ENCODE results near the gene CCNT2. TPM values are rescaled to one million over a fixed set of nuclear protein-coding genes. Genes with fewer than 3 reads are reported as not detected.
"Not testable (repeated sequence)": the region's sequence is repeated elsewhere in the genome, so short reads cannot be mapped to it uniquely, and the experiment has no call there.

Gene CCNT2
- polyA plus RNA-seq, 1 of the 3 experiments (the other 2 are of a cell fraction): 5.3 TPM

DNA sequence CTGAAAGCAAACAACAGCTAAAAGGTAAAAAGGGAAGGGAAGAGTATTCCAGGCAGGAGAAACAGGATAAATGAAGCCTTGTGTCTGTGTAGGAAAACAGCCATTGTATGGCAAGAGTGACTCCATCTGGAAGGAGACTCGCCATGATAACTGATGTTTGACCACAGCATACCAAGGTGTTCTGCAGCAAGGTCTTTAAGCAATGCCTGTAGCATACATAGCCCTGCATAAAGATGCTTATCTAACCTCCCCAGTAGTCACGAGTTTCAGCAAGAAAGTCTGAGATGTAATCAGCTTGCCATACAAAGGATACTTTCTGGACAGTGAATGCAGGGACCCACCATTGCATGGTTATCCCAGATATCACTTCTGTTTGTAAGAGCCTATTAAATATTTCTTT is 11.9 kb upstream of the CCNT2 start:
- H3K9me3 ChIP-seq: no peaks in the 10 kb centered on the region
- H3F3A ChIP-seq (replicated peaks; ENCODE audit: insufficient read depth): no peaks in the 10 kb centered on the region
- H3K9me2 ChIP-seq: no peaks in the 10 kb centered on the region
- H3K4me2 ChIP-seq: no peak overlapping the region
- DNase-seq: no peak
- H3K9ac ChIP-seq: no peak overlapping the region
- 32% methylated on average over 2 of the region's 2 CpGs for WGBS (ENCODE audit: low lambda C conversion rate)
- TF ChIP-seq, protein P1, sequence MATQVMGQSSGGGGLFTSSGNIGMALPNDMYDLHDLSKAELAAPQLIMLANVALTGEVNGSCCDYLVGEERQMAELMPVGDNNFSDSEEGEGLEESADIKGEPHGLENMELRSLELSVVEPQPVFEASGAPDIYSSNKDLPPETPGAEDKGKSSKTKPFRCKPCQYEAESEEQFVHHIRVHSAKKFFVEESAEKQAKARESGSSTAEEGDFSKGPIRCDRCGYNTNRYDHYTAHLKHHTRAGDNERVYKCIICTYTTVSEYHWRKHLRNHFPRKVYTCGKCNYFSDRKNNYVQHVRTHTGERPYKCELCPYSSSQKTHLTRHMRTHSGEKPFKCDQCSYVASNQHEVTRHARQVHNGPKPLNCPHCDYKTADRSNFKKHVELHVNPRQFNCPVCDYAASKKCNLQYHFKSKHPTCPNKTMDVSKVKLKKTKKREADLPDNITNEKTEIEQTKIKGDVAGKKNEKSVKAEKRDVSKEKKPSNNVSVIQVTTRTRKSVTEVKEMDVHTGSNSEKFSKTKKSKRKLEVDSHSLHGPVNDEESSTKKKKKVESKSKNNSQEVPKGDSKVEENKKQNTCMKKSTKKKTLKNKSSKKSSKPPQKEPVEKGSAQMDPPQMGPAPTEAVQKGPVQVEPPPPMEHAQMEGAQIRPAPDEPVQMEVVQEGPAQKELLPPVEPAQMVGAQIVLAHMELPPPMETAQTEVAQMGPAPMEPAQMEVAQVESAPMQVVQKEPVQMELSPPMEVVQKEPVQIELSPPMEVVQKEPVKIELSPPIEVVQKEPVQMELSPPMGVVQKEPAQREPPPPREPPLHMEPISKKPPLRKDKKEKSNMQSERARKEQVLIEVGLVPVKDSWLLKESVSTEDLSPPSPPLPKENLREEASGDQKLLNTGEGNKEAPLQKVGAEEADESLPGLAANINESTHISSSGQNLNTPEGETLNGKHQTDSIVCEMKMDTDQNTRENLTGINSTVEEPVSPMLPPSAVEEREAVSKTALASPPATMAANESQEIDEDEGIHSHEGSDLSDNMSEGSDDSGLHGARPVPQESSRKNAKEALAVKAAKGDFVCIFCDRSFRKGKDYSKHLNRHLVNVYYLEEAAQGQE (IDR thresholded peaks at IDR 0.05; ENCODE audit: low read depth, low read length): no peak
- TF ChIP-seq SMC3 (IDR thresholded peaks at IDR 0.05; ENCODE audit: low read depth, low read length) (no peak), JUND (IDR thresholded peaks at IDR 0.05) (no peak), FOSL2 (IDR thresholded peaks at IDR 0.05; ENCODE audit: borderline replicate concordance, low read depth) (no peak), POLR2AphosphoS5 (IDR thresholded peaks at IDR 0.05; ENCODE audit: low read depth, low read length) (no peak), TEAD4 (IDR thresholded peaks at IDR 0.05; ENCODE audit: borderline replicate concordance, insufficient read depth) (no peak), FOXM1 (IDR thresholded peaks at IDR 0.05; ENCODE audit: low read depth) (no peak), TAF1 (IDR thresholded peaks at IDR 0.05; ENCODE audit: borderline replicate concordance, low read depth, low read length) (no peak), GABPA (IDR thresholded peaks at IDR 0.05; ENCODE audit: low read depth) (no peak), EP300 (IDR thresholded peaks at IDR 0.05; ENCODE audit: borderline replicate concordance in 1 of 2, low read depth in 1 of 2, low read length in 1 of 2) (no peak), RAD21 (IDR thresholded peaks at IDR 0.05; ENCODE audit: low read length) (no peak), TCF12 (IDR thresholded peaks at IDR 0.05) (no peak)
- TF ChIP-seq, protein P2, sequence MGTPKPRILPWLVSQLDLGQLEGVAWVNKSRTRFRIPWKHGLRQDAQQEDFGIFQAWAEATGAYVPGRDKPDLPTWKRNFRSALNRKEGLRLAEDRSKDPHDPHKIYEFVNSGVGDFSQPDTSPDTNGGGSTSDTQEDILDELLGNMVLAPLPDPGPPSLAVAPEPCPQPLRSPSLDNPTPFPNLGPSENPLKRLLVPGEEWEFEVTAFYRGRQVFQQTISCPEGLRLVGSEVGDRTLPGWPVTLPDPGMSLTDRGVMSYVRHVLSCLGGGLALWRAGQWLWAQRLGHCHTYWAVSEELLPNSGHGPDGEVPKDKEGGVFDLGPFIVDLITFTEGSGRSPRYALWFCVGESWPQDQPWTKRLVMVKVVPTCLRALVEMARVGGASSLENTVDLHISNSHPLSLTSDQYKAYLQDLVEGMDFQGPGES (IDR thresholded peaks at IDR 0.05; ENCODE audit: low read depth, low read length): no peak
- TF ChIP-seq, protein P3, sequence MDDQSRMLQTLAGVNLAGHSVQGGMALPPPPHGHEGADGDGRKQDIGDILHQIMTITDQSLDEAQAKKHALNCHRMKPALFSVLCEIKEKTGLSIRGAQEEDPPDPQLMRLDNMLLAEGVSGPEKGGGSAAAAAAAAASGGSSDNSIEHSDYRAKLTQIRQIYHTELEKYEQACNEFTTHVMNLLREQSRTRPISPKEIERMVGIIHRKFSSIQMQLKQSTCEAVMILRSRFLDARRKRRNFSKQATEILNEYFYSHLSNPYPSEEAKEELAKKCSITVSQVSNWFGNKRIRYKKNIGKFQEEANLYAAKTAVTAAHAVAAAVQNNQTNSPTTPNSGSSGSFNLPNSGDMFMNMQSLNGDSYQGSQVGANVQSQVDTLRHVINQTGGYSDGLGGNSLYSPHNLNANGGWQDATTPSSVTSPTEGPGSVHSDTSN (IDR thresholded peaks at IDR 0.05): no peak
- TF ChIP-seq, protein P4, sequence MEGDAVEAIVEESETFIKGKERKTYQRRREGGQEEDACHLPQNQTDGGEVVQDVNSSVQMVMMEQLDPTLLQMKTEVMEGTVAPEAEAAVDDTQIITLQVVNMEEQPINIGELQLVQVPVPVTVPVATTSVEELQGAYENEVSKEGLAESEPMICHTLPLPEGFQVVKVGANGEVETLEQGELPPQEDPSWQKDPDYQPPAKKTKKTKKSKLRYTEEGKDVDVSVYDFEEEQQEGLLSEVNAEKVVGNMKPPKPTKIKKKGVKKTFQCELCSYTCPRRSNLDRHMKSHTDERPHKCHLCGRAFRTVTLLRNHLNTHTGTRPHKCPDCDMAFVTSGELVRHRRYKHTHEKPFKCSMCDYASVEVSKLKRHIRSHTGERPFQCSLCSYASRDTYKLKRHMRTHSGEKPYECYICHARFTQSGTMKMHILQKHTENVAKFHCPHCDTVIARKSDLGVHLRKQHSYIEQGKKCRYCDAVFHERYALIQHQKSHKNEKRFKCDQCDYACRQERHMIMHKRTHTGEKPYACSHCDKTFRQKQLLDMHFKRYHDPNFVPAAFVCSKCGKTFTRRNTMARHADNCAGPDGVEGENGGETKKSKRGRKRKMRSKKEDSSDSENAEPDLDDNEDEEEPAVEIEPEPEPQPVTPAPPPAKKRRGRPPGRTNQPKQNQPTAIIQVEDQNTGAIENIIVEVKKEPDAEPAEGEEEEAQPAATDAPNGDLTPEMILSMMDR (IDR thresholded peaks at IDR 0.05): no peak
- H3K27me3 ChIP-seq (ENCODE audit: insufficient read depth): no peaks in the 10 kb centered on the region
- no peak overlapping the region for H3K27ac ChIP-seq (ENCODE audit: low read depth in 2 of 2, low read length in 1 of 2)
- H3K36me3 ChIP-seq (replicated peaks in 1 of 2; ENCODE audit: control insufficient read depth in 1 of 2, insufficient read depth in 2 of 2, low read length in 1 of 2): no peaks in the 10 kb centered on the region
- no peaks in the 10 kb centered on the region for H4K20me1 ChIP-seq (ENCODE audit: insufficient read depth)
- no peak overlapping the region for H2AFZ ChIP-seq (ENCODE audit: low read depth)
- POLR2A ChIA-PET: no interaction called here
- no peak overlapping the region for H3K4me3 ChIP-seq (ENCODE audit: low read depth in 2 of 2, low read length in 1 of 2)
- CTCF ChIA-PET: interaction anchor here (0.7 kb wide), 1 partner anchor 803 kb away, joined by 3 read pairs; no protein-coding TSS in a partner anchor
- no peaks in the 10 kb centered on the region for H3K79me2 ChIP-seq (ENCODE audit: insufficient read depth)
- no peaks in the 10 kb centered on the region for H3K4me1 ChIP-seq (ENCODE audit: control insufficient read depth in 1 of 2, insufficient read depth in 2 of 2, low read depth in 1 of 2, low read length in 1 of 2)

DNA sequence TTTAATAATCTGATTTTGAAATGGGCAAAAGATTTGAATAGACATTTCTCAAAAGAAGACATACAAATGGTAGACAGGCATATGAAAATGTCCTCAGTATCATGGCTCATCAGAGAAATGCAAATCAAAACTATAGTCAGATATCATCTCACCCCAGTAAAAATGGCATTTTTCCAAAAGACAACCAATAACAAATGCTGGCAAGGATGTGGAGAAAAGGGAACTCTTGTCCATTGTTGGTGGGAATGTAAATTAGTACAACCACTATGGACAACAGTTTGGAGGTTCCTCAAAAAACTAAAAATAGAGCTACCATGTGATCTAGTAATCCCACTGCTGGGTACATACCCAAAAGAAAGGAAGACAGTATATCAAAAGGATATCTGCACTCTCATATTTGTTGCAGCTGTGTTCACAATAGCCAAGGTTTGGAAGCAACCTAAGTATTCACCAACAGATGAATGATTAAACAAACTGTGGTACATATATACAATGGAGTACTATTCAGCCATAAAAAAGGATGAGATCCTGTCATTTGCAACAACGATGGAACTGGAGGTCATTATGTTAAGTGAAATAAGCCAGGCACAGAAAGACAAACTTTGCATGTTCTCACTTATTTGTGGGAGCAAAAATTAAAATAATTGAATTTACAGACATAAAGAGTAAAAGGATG is 11.0 kb upstream of the CCNT2 start:
- H3K27me3 ChIP-seq (ENCODE audit: insufficient read depth); H2AFZ ChIP-seq (ENCODE audit: low read depth); H3F3A ChIP-seq (replicated peaks; ENCODE audit: insufficient read depth); H3K9me2 ChIP-seq; H3K36me3 ChIP-seq (replicated peaks in 1 of 2; ENCODE audit: control insufficient read depth in 1 of 2, insufficient read depth in 2 of 2, low read length in 1 of 2); H3K79me2 ChIP-seq (ENCODE audit: insufficient read depth); H3K4me2 ChIP-seq; POLR2A ChIA-PET; H4K20me1 ChIP-seq (ENCODE audit: insufficient read depth); H3K9me3 ChIP-seq; H3K9ac ChIP-seq; DNase-seq; H3K4me1 ChIP-seq (ENCODE audit: control insufficient read depth in 1 of 2, insufficient read depth in 2 of 2, low read depth in 1 of 2, low read length in 1 of 2); H3K4me3 ChIP-seq (ENCODE audit: low read depth in 2 of 2, low read length in 1 of 2); H3K27ac ChIP-seq (ENCODE audit: low read depth in 2 of 2, low read length in 1 of 2): not testable (repeated sequence)
- 0% methylated on average over 1 of the region's 1 CpG for WGBS (ENCODE audit: low lambda C conversion rate)
- CTCF ChIA-PET: interaction anchor here (0.7 kb wide), 1 partner anchor 803 kb away, joined by 3 read pairs; no protein-coding TSS in a partner anchor
